Measurements from ENCODE around the gene NIN. TPM values are rescaled to one million over a fixed set of nuclear protein-coding genes. Genes with fewer than 3 reads are reported as not detected.

NIN gene
- total RNA-seq, 1 donor = 33.4 TPM

DNA sequence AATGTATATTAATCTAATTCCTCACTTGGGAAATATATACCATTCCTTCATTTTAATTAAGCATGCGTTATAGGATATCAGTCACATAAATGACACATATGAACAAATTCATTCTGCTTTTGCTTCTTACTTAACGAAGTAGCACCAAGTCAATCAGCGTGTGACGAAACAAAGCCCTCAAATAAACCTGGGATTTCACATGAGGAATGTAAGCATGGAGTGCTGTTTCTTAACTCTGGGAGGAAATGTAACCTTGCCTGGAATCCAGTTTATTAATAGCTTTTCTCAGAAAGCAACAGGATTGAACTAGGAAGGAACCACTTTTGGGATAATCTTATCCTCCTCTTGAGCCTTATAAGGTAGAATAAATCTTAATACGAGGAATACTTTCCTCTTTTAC lies 72.0 kb downstream of the NIN start:
- no peak overlapping the region for H3K4me3 ChIP-seq (ENCODE audit: low read depth, low read length)
- no peak for TF ChIP-seq CTCF (IDR thresholded peaks at IDR 0.05; ENCODE audit: insufficient read depth, low read length)
- DNase-seq (ENCODE audit: low read depth) = no peak

- no peak for TF ChIP-seq CTCF (IDR thresholded peaks at IDR 0.05; ENCODE audit: insufficient read depth, low read length)
- no peak overlapping the region for H3K4me3 ChIP-seq (ENCODE audit: low read depth, low read length)
- DNase-seq (ENCODE audit: low read depth) = no peak
Observed at GRCh38 chr14:50758305-50758704, 72.7 kb downstream of the NIN start.

DNA sequence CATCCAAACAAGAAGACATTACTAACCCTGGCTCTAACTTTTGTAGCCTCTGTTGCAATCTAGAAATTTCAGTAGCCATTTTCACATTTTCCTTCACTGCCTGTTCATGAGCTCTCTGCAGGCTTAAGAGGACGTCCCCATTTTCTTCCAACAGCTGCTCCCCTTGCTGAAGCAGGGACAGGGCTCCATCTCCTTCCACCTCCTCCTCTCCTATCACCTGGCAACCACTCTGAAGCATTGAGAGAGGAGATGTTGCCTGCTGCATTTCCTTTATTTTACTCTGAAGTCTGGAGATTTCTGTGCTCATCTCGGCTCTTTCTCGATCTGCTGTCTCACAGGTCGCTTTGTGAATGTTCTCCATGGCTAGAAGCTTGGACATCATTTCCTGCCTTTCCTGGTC lies 73.3 kb downstream of the NIN start:
- no peak for DNase-seq (ENCODE audit: low read depth)
- H3K4me3 ChIP-seq (ENCODE audit: low read depth, low read length) = no peak overlapping the region
- TF ChIP-seq CTCF (IDR thresholded peaks at IDR 0.05; ENCODE audit: insufficient read depth, low read length) = no peak

DNA sequence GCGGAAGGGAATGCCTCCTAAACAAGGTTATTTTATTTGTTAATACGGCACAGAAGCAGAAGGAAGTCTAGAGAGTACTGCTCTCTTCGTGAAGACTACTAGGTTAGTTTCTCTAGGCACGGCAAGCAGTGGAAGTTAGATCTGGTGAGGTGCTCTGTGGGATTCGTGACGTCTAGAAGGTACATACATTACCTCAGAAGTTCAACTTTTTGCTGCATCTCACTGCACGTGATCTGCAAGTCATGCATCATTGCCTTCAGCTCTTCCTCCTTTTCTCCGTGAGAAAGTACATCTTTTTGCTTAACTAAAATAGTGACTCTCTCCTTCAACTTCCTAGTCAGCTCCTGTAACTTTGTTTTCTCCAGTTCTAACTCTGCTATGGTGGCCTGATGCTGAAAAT lies 74.7 kb downstream of the NIN start:
- TF ChIP-seq CTCF (IDR thresholded peaks at IDR 0.05; ENCODE audit: insufficient read depth, low read length) = no peak
- DNase-seq (ENCODE audit: low read depth) = no peak
- no peak overlapping the region for H3K4me3 ChIP-seq (ENCODE audit: low read depth, low read length)

DNA sequence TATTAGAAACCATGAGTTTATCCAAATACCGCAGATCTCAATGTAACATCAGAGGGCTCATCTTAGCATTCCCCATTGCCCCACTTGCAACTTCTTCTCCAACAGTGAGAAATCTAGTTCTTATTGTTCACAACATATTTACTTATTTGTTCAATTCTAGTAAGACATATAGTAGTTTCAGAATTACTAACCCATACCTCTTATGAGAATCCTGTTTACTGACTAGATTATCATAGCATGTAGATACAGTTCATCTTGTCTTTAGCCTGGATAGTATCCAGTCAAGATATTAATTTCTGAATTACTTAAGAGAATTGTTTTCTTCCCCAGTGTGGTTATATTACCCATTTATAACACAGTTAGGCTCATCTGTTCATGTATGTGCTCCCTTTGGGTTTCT lies 80.6 kb downstream of the NIN start:
- no peak overlapping the region for H3K4me3 ChIP-seq (ENCODE audit: low read depth, low read length)
- no peak for TF ChIP-seq CTCF (IDR thresholded peaks at IDR 0.05; ENCODE audit: insufficient read depth, low read length)
- DNase-seq (ENCODE audit: low read depth) = no peak

- no peak overlapping the region for H3K4me3 ChIP-seq (ENCODE audit: low read depth, low read length)
- no peak for TF ChIP-seq CTCF (IDR thresholded peaks at IDR 0.05; ENCODE audit: insufficient read depth, low read length)
- DNase-seq (ENCODE audit: low read depth) = no peak
Observed at GRCh38 chr14:50745401-50746058, 85.4 kb downstream of the NIN start.

DNA sequence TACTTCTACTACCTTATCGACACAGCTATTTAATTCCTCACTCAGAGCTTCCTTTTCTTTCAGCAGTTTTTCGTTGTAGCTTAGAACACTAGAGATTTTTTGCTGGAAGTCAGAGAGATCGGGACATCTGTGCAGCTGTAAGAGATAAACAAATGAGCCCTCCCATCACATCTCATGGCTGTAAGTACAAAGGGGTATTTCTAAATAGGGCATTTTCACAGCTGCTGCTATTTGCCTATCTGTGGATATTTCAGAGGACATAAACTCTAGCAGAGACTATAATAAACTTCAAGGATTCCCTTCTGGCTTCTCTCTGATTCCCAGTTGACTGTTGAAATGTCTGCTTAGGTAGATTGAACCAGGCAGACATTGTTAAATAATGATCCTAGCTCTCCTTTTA lies 86.7 kb downstream of the NIN start:
- no peak for DNase-seq (ENCODE audit: low read depth)
- TF ChIP-seq CTCF (IDR thresholded peaks at IDR 0.05; ENCODE audit: insufficient read depth, low read length) = no peak
- no peak overlapping the region for H3K4me3 ChIP-seq (ENCODE audit: low read depth, low read length)
